Erythroblast (primary cell): ENCODE data around the gene SLC35F3.

Experiments
- GATA1 ChIP-seq: IDR thresholded peaks from 2 replicates; pipeline ENCODE4 v1.6.1; 2011; ENCODE audit warnings: low read depth, mild to moderate bottlenecking, control low read depth, low read length, moderate library complexity
- POLR2A ChIP-seq: IDR thresholded peaks from 2 replicates; pipeline ENCODE4 v1.6.1; 2011; ENCODE audit warnings: mild to moderate bottlenecking, low read length

DNA sequence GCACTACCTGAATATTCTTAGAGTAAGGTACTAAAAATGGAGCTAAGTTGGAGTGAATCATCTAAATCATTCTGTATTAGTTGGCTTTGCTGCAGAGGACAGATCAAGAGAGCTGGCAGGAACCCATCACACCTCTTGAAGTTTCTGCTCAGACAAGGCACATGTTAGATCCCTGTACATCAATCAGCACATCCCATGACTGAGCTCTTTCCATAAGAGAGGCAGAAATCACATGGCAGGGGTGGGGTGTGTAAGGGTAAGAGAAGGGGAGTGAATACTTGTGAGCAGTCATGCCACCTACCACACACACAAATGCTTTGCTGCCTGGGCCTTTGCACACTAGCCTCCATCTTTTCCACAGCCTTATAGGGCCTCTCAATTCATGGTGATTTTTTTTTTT is 214.4 kb downstream of the SLC35F3 start:
- TF ChIP-seq POLR2A (no peak), GATA1 (no peak)
